HL-60 (cell line): ENCODE data around the gene EXD1.
"Not testable (repeated sequence)": the region's sequence is repeated elsewhere in the genome, so short reads cannot be mapped to it uniquely, and the experiment has no call there.

Experiments used
- GABPA ChIP-seq: IDR thresholded peaks from 2 replicates; pipeline ENCODE4 v1.6.1; 2012; ENCODE audit warnings: low read depth
- POLR2AphosphoS5 ChIP-seq: IDR thresholded peaks from 2 replicates; pipeline ENCODE4 v1.6.1; 2012; ENCODE audit warnings: low read depth
- TF ChIP-seq, protein P1 (sequence below): IDR thresholded peaks from one replicate; pipeline ENCODE4 v1.5.1; 2011; ENCODE audit warnings: low read length, control low read depth, inconsistent platforms; ENCODE audit not compliant: insufficient read depth
- TF ChIP-seq, protein P2 (sequence below): IDR thresholded peaks from 2 replicates; pipeline ENCODE4 v1.6.1; 2012; ENCODE audit warnings: low read depth; ENCODE audit not compliant: insufficient replicate concordance

DNA sequence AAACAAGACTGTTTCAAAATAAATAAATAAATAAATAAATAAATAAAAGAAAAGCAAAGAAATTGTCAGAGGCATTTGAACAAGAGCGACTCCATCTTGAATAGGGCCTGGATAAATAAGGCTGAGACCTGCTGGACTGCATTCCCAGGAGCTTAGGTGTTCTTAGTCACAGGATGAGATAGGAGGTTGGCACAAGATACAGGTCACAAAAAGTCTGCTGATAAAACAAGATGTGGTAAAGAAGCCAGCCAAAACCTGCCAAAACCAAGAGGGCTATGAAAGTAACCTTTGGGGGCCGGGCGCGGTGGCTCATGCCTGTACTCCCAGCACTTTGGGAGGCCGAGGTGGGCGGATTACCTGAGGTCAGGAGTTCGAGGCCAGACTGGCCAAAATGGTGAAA lies 91.4 kb downstream of the EXD1 start:
- TF ChIP-seq, protein P1, sequence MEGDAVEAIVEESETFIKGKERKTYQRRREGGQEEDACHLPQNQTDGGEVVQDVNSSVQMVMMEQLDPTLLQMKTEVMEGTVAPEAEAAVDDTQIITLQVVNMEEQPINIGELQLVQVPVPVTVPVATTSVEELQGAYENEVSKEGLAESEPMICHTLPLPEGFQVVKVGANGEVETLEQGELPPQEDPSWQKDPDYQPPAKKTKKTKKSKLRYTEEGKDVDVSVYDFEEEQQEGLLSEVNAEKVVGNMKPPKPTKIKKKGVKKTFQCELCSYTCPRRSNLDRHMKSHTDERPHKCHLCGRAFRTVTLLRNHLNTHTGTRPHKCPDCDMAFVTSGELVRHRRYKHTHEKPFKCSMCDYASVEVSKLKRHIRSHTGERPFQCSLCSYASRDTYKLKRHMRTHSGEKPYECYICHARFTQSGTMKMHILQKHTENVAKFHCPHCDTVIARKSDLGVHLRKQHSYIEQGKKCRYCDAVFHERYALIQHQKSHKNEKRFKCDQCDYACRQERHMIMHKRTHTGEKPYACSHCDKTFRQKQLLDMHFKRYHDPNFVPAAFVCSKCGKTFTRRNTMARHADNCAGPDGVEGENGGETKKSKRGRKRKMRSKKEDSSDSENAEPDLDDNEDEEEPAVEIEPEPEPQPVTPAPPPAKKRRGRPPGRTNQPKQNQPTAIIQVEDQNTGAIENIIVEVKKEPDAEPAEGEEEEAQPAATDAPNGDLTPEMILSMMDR: not testable (repeated sequence)
- TF ChIP-seq GABPA, POLR2AphosphoS5: not testable (repeated sequence)
- TF ChIP-seq, protein P2, sequence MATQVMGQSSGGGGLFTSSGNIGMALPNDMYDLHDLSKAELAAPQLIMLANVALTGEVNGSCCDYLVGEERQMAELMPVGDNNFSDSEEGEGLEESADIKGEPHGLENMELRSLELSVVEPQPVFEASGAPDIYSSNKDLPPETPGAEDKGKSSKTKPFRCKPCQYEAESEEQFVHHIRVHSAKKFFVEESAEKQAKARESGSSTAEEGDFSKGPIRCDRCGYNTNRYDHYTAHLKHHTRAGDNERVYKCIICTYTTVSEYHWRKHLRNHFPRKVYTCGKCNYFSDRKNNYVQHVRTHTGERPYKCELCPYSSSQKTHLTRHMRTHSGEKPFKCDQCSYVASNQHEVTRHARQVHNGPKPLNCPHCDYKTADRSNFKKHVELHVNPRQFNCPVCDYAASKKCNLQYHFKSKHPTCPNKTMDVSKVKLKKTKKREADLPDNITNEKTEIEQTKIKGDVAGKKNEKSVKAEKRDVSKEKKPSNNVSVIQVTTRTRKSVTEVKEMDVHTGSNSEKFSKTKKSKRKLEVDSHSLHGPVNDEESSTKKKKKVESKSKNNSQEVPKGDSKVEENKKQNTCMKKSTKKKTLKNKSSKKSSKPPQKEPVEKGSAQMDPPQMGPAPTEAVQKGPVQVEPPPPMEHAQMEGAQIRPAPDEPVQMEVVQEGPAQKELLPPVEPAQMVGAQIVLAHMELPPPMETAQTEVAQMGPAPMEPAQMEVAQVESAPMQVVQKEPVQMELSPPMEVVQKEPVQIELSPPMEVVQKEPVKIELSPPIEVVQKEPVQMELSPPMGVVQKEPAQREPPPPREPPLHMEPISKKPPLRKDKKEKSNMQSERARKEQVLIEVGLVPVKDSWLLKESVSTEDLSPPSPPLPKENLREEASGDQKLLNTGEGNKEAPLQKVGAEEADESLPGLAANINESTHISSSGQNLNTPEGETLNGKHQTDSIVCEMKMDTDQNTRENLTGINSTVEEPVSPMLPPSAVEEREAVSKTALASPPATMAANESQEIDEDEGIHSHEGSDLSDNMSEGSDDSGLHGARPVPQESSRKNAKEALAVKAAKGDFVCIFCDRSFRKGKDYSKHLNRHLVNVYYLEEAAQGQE: not testable (repeated sequence)
